H1 (cell line): Measurements from ENCODE around the gene PIM2. TPM values are rescaled to one million over a fixed set of nuclear protein-coding genes. Genes with fewer than 3 reads are reported as not detected.

Experiments used
- CTCF ChIA-PET: fragments of 300-600 bp; sonication (Branson Sonifier 250); formaldehyde crosslinking; loops from one replicate; lab custom pipeline; 2021; ENCODE audit not compliant: partially characterized antibody; lab: Charles Lee
- POLR2A ChIA-PET: fragments of 300-600 bp; sonication (Branson Sonifier 250); formaldehyde crosslinking; loops from one replicate; lab custom pipeline; 2021; ENCODE audit warnings: inconsistent platforms; ENCODE audit not compliant: partially characterized antibody; lab: Charles Lee
- DNase-seq, 2 experiments: peaks; one replicate each; pipeline versions ENCODE4 v3.0.0 to v3.0.0-alpha.2; 2010 to 2022; ENCODE audit warnings: low spot score in 2 of 2, low read depth in 1 of 2, mixed read lengths in 1 of 2
- FAIRE-seq: peaks from 2 replicates; lab custom pipeline; 2011; peaks lifted over from hg19 to GRCh38; lab: Jason Lieb, UNC
- H2AFZ ChIP-seq: 2 replicates; pipeline ENCODE4 v1.8.1; 2012; ENCODE audit warnings: low read length, inconsistent platforms
- H2AK5ac ChIP-seq: 2 replicates; pipeline ENCODE4 v1.6.1; 2013; ENCODE audit warnings: low read depth, low read length
- H2BK120ac ChIP-seq: replicated peaks from 2 replicates; pipeline ENCODE3; 2013; ENCODE audit warnings: low read depth, low read length, inconsistent platforms
- H2BK12ac ChIP-seq: 2 replicates; pipeline ENCODE4 v1.6.1; 2013; ENCODE audit warnings: low read depth, low read length
- H2BK15ac ChIP-seq: 2 replicates; pipeline ENCODE4 v1.6.1; 2013; ENCODE audit warnings: low read length
- H2BK20ac ChIP-seq: 2 replicates; pipeline ENCODE4 v1.6.1; 2013; ENCODE audit warnings: low read length
- H2BK5ac ChIP-seq: 2 replicates; pipeline ENCODE4 v1.6.1; 2013; ENCODE audit warnings: low read depth, low read length
- H3K14ac ChIP-seq: 2 replicates; pipeline ENCODE4 v1.6.1; 2013; ENCODE audit warnings: inconsistent platforms; ENCODE audit not compliant: insufficient read length
- H3K18ac ChIP-seq: 2 replicates; pipeline ENCODE4 v1.6.1; 2013; ENCODE audit warnings: low read length; ENCODE audit errors: extremely low read depth
- H3K23ac ChIP-seq: 2 replicates; pipeline ENCODE4 v1.6.1; 2013; ENCODE audit warnings: inconsistent platforms; ENCODE audit not compliant: insufficient read length
- H3K23me2 ChIP-seq: 2 replicates; pipeline ENCODE4 v1.6.1; 2013; ENCODE audit warnings: low read depth, low read length
- H3K27ac ChIP-seq: 2 replicates; pipeline ENCODE4 v1.6.1; 2011; ENCODE audit warnings: low read depth, low read length, inconsistent platforms
- H3K27me3 ChIP-seq, 4 experiments: replicated peaks in 1 of 4; 1 replicate in 1 of 4; 2 replicates in 3 of 4; pipeline versions ENCODE4 v1.6.1 to v1.8.1; 2011 to 2013; ENCODE audit warnings: low read length in 3 of 4, mild to moderate bottlenecking in 3 of 4, inconsistent platforms in 2 of 4, mixed read lengths in 2 of 4, moderate library complexity in 1 of 4; ENCODE audit not compliant: control insufficient read depth in 3 of 4, insufficient read depth in 3 of 4; ENCODE audit errors: extremely low read depth in 1 of 4
- H3K36me3 ChIP-seq, 4 experiments: 2 replicates each; pipeline versions ENCODE4 v1.6.1 to v1.8.1; 2011 to 2013; ENCODE audit warnings: mild to moderate bottlenecking in 4 of 4, low read length in 3 of 4, moderate library complexity in 2 of 4, control low read depth in 1 of 4, inconsistent platforms in 1 of 4; ENCODE audit not compliant: insufficient read depth in 4 of 4, control insufficient read depth in 2 of 4
- H3K4ac ChIP-seq: replicated peaks from 2 replicates; pipeline ENCODE3; 2013; ENCODE audit warnings: low read length, low read depth, mixed read lengths, inconsistent platforms; ENCODE audit not compliant: insufficient read length
- H3K4me1 ChIP-seq, 4 experiments: replicated peaks in 1 of 4; 1 replicate in 1 of 4; 2 replicates in 3 of 4; pipeline versions ENCODE4 v1.6.1 to v1.8.1; 2011 to 2013; ENCODE audit warnings: low read length in 3 of 4, inconsistent platforms in 2 of 4, mixed read lengths in 1 of 4; ENCODE audit not compliant: insufficient read depth in 4 of 4, control insufficient read depth in 3 of 4
- H3K4me2 ChIP-seq, 2 experiments: 2 replicates each; pipeline versions ENCODE4 v1.6.1 to v1.8.1; 2011 to 2013; ENCODE audit warnings: low read depth in 2 of 2, low read length in 2 of 2, control low read depth in 1 of 2, inconsistent platforms in 1 of 2, mild to moderate bottlenecking in 1 of 2; ENCODE audit not compliant: insufficient read depth in 1 of 2
- H3K4me3 ChIP-seq, 4 experiments: fragments of 200-600, 300-600 bp in 1 of 4; sonication (generic), shearing (Covaris generic), sonication (Bioruptor Twin) in 1 of 4; 2 replicates each; pipeline versions ENCODE4 v1.5.1 to v1.8.1; 2011 to 2016; ENCODE audit warnings: low read length in 4 of 4, low read depth in 3 of 4, control low read depth in 2 of 4, inconsistent platforms in 2 of 4, mild to moderate bottlenecking in 2 of 4, mixed read lengths in 1 of 4, moderate library complexity in 1 of 4; ENCODE audit not compliant: insufficient read depth in 2 of 4; ENCODE audit errors: extremely low read depth in 1 of 4
- H3K56ac ChIP-seq: replicated peaks from 2 replicates; pipeline ENCODE3; 2013; ENCODE audit warnings: low read depth, mild to moderate bottlenecking, mixed read lengths, low read length, inconsistent platforms; ENCODE audit not compliant: insufficient read length
- H3K79me1 ChIP-seq: 2 replicates; pipeline ENCODE4 v1.6.1; 2013; ENCODE audit warnings: low read depth, low read length, control low read depth
- H3K79me2 ChIP-seq, 2 experiments: 2 replicates each; pipeline versions ENCODE4 v1.6.1 to v1.8.1; 2012 to 2013; ENCODE audit warnings: low read length in 2 of 2, mild to moderate bottlenecking in 2 of 2, inconsistent platforms in 1 of 2; ENCODE audit not compliant: insufficient read depth in 2 of 2, control insufficient read depth in 1 of 2
- H3K9ac ChIP-seq, 4 experiments: replicated peaks in 1 of 4; 1 replicate in 1 of 4; 2 replicates in 3 of 4; pipeline versions ENCODE4 v1.6.1 to v1.8.1; 2011 to 2013; ENCODE audit warnings: low read depth in 3 of 4, low read length in 3 of 4, control low read depth in 2 of 4, mild to moderate bottlenecking in 2 of 4, moderate library complexity in 2 of 4, inconsistent platforms in 1 of 4; ENCODE audit errors: extremely low read depth in 1 of 4
- H3K9me3 ChIP-seq, 2 experiments: 2 replicates each; pipeline versions ENCODE4 v1.6.1 to v1.8.1; 2012 to 2013; ENCODE audit warnings: mild to moderate bottlenecking in 2 of 2, moderate library complexity in 2 of 2, control low read depth in 1 of 2, inconsistent platforms in 1 of 2, low read depth in 1 of 2, low read length in 1 of 2, mixed read lengths in 1 of 2; ENCODE audit not compliant: insufficient read depth in 2 of 2
- H4K20me1 ChIP-seq, 2 experiments: replicated peaks in 1 of 2; 2 replicates each; pipeline versions ENCODE3 to v1.8.1; 2011 to 2013; ENCODE audit warnings: inconsistent platforms in 2 of 2, low read length in 2 of 2, mild to moderate bottlenecking in 1 of 2; ENCODE audit not compliant: insufficient read depth in 2 of 2, control insufficient read depth in 1 of 2
- H4K5ac ChIP-seq: 2 replicates; pipeline ENCODE4 v1.6.1; 2013; ENCODE audit warnings: low read length, low read depth, mixed read lengths, inconsistent platforms; ENCODE audit not compliant: insufficient read length
- H4K8ac ChIP-seq: 2 replicates; pipeline ENCODE4 v1.8.0; 2013; ENCODE audit warnings: mild to moderate bottlenecking, moderate library complexity, low read length, inconsistent platforms; ENCODE audit not compliant: insufficient read depth; ENCODE audit errors: extremely low read depth
- H4K91ac ChIP-seq: replicated peaks from 2 replicates; pipeline ENCODE3; 2013; ENCODE audit warnings: low read length, mixed read lengths, inconsistent platforms; ENCODE audit not compliant: insufficient read length
- BCL11A ChIP-seq, 2 experiments: IDR thresholded peaks; one replicate each; pipeline ENCODE4 v1.6.1; 2011; ENCODE audit warnings: low read depth in 2 of 2, low read length in 2 of 2, mild to moderate bottlenecking in 2 of 2
- CBX8 ChIP-seq: fragments of 300-800, 300-1000 bp; sonication (generic); IDR thresholded peaks from 2 replicates; pipeline ENCODE4 v1.7.1; 2016; ENCODE audit warnings: low read depth, low read length, borderline replicate concordance
- CHD1 ChIP-seq: IDR thresholded peaks from 2 replicates; pipeline ENCODE4 v1.6.1; 2012; ENCODE audit warnings: low read depth, low read length, improper control_type of control experiment
- CTBP2 ChIP-seq: IDR thresholded peaks from 2 replicates; pipeline ENCODE4 v1.7.0; 2011; ENCODE audit warnings: borderline replicate concordance, mild to moderate bottlenecking, moderate library complexity, mixed read lengths, low read length; ENCODE audit not compliant: insufficient read depth, insufficient read length
- EZH2 ChIP-seq: fragments of 200-600 bp; sonication (generic); IDR thresholded peaks from 2 replicates; pipeline ENCODE4 v1.7.1; 2012; ENCODE audit warnings: low read depth, mild to moderate bottlenecking, moderate library complexity, low read length, inconsistent platforms; ENCODE audit not compliant: severe bottlenecking
- GABPA ChIP-seq: IDR thresholded peaks from 2 replicates; pipeline ENCODE4 v1.6.1; 2011; ENCODE audit warnings: mild to moderate bottlenecking, low read length, moderate library complexity, borderline replicate concordance; ENCODE audit not compliant: insufficient read depth
- KDM5A ChIP-seq: fragments of 200-600 bp; IDR thresholded peaks from 2 replicates; pipeline ENCODE4 v1.7.1; 2012; ENCODE audit warnings: mild to moderate bottlenecking, low read length, inconsistent platforms, mixed read lengths
- PHF8 ChIP-seq: fragments of 200-600 bp; sonication (generic); conservative IDR thresholded peaks from 2 replicates; pipeline ENCODE4 v1.7.1; 2012; ENCODE audit warnings: low read depth, mild to moderate bottlenecking, inconsistent platforms, low read length, moderate library complexity
- SP2 ChIP-seq: IDR thresholded peaks from 2 replicates; pipeline ENCODE4 v1.6.1; 2012; ENCODE audit warnings: mild to moderate bottlenecking, low read length, inconsistent platforms
- TAF1 ChIP-seq: IDR thresholded peaks from 2 replicates; pipeline ENCODE4 v1.6.1; 2011; ENCODE audit warnings: mild to moderate bottlenecking, low read depth, low read length
- YY1 ChIP-seq: IDR thresholded peaks from 2 replicates; pipeline ENCODE4 v1.6.1; 2011; ENCODE audit warnings: low read depth, mild to moderate bottlenecking, low read length
- WGBS, 2 experiments: shearing (Covaris generic) in 1 of 2; methylation state at CpG; one replicate each; pipeline versions ENCODE4 v1.1.6 to v1.1.7; 2013 to 2015; ENCODE audit warnings: low lambda C conversion rate in 2 of 2, mixed read lengths in 2 of 2, inconsistent platforms in 1 of 2, low coverage in 1 of 2, missing lambda C conversion rate in 1 of 2; ENCODE audit not compliant: insufficient replicate concordance in 2 of 2, insufficient coverage in 1 of 2, insufficient read length in 1 of 2; ENCODE audit errors: extremely low coverage in 1 of 2, missing lambda C conversion rate in 1 of 2; 5-methylcytosine and 5-hydroxymethylcytosine counted together
- polyA plus RNA-seq, 7 experiments: library from polyadenylated mRNA; depleted of rRNA in 3 of 7; stranded (reverse) in 5 of 7; unstranded in 2 of 7; fragments of >200 nt in 5 of 7; fragments of 200-250 nt in 2 of 7; gene quantifications; 1 replicate in 5 of 7; 2 replicates in 1 of 7; 4 replicates in 1 of 7; pipeline versions ENCODE4 v1.2.1 to v1.2.3, GENCODE V29; 2011 to 2013; ENCODE audit warnings: missing spikeins in 2 of 7, mixed read lengths in 2 of 7
- total RNA-seq: library from RNA; stranded (reverse); fragmentation: NEBNext Ultra II Directional; extraction: Animal tissue kit (Norgen Biotek cat#: 25700); gene quantifications from 2 replicates; pipeline ENCODE4 v1.2.1, GENCODE V29; 2021

The PIM2 gene
- total and polyA plus RNA-seq, 2 of the 8 experiments (the other 6 are each of a cell fraction or from before 2014, with no cell fraction given): 180 to 203 TPM

DNA sequence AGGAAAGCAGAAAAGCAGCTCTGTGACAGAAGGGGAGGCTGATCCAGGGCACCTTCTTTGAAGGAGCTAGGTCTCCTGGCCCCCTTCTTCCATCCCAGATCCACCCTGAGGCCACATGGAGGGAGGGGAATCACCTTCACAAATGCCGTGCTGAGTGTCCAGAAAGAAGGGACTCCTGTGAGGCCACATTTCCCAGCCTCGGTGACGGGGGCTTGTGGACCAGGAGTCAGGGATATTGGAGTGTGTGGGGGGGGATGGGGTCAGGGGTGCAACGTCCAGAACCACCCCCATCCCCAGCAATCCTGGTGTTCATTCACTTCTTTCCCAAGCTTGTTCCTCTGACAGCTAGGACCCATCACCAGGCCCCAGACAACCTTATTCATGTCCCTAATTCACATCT, 25.9 kb downstream of the PIM2 start:
- H2BK5ac ChIP-seq: no peak overlapping the region
- H2BK15ac ChIP-seq: no peak overlapping the region
- H2AFZ ChIP-seq: no peak overlapping the region
- no peak overlapping the region; a peak in 1 of 4 replicates for H3K4me2 ChIP-seq
- H3K27me3 ChIP-seq: no peaks in the 10 kb centered on the region
- no peak overlapping the region for H3K18ac ChIP-seq
- peaks cover 10% of the 10 kb centered on the region for H3K23me2 ChIP-seq
- no peak overlapping the region for H4K8ac ChIP-seq
- WGBS, 2 experiments: 100% methylated on average over 3 of the region's 4 CpGs; no CpG with 5 or more reads in 1 of the 2 experiments
- ChIA-PET POLR2A (interaction anchor here (1.2 to 2.9 kb wide), 3 partner anchors 19 to 50 kb away, joined by 3 to 15 read pairs (median 6); partner anchors contain the start of gene SLC35A2), CTCF (interaction anchor here (1.3 to 1.7 kb wide), 2 partner anchors 79 to 87 kb away, joined by 3 read pairs; partner anchors contain the start of gene KCND1)
- H3K79me1 ChIP-seq: no peaks in the 10 kb centered on the region; the same call in 1 of the 2 replicates
- FAIRE-seq (no peak), DNase-seq (no peak)
- H3K4ac ChIP-seq: no peak overlapping the region
- H2BK20ac ChIP-seq: no peak overlapping the region
- peaks cover 0 to 4% (median 2%) of the 10 kb centered on the region in 4 experiments; a peak in 2 of 7 replicates for H3K4me1 ChIP-seq
- H3K9ac ChIP-seq: no peak overlapping the region
- peaks cover 0 to 14% of the 10 kb centered on the region in 2 experiments; a peak in 2 of 4 replicates for H3K79me2 ChIP-seq
- no peaks in the 10 kb centered on the region for H3K9me3 ChIP-seq
- H3K36me3 ChIP-seq: peaks cover 0 to 7% (median 3%) of the 10 kb centered on the region in 4 experiments; a peak in 2 of 8 replicates
- no peak overlapping the region for H2AK5ac ChIP-seq
- no peak overlapping the region for H4K91ac ChIP-seq
- no peak overlapping the region for H2BK12ac ChIP-seq
- no peak overlapping the region for H3K14ac ChIP-seq
- H4K20me1 ChIP-seq: peaks cover 3 to 8% of the 10 kb centered on the region in 2 experiments
- no peak overlapping the region for H4K5ac ChIP-seq
- no peak overlapping the region for H2BK120ac ChIP-seq
- no peak overlapping the region for H3K27ac ChIP-seq
- no peak overlapping the region for H3K4me3 ChIP-seq
- H3K56ac ChIP-seq: no peak overlapping the region
- H3K23ac ChIP-seq: no peak overlapping the region
- no peak for TF ChIP-seq CBX8
- TF ChIP-seq PHF8: no peak
- no peak for TF ChIP-seq TAF1
- no peak for TF ChIP-seq KDM5A
- TF ChIP-seq SP2: no peak
- no peak for TF ChIP-seq GABPA
- no peak for TF ChIP-seq BCL11A (IDR thresholded peaks at IDR 0.05; ENCODE audit: low read depth in 2 of 2, low read length in 2 of 2)
- no peak for TF ChIP-seq CHD1
- TF ChIP-seq CTBP2: no peak
- TF ChIP-seq EZH2: no peak
- no peak for TF ChIP-seq YY1
